ENCODE results near the gene DGKD.

The DGKD gene

DNA sequence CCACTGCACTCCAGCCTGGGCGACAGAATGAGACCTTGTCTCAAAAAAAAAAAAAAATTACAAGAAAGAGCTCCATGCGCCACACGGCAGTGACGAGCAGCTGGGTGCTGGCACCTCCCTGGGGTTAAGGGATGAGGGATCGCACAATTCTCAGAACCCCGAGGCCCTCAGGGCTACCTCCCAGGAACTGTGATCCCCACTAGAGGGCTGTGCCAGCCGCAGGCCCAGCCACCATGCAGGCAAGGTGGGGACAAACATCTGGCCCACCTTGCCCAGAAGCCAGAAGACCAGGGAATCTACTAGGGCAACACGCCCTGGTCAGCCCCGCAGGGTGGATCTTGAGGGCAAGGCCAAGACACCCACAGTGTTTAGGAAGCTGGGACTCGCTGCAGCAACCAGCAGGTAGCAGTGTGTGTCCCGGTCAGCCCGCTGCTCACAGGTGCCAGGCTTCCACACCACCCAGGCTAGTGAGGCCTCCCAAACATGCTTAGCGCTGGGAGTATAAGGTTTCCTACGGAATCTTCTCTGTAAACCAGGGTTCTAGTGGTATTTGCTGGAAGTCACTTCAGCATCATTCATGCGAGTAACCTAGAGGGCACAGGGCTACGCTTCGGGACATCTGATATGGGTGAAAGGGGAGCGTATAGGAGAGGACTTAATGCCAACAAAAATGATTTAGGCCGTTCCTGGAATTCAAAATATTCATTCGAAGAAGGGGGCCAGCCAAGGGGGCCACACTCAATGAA, 39.9 kb upstream of the DGKD start:
- no peaks in the 10 kb centered on the region for H3K79me2 ChIP-seq (ENCODE audit: insufficient read depth, low read depth)
- H4K20me1 ChIP-seq (ENCODE audit: insufficient read depth), result no peaks in the 10 kb centered on the region
- H3K27me3 ChIP-seq (ENCODE audit: insufficient read depth, low read depth), result no peaks in the 10 kb centered on the region
- H3K4me2 ChIP-seq, result no peak overlapping the region
- no peak overlapping the region for H2AFZ ChIP-seq (ENCODE audit: low read depth)
- H3K4me3 ChIP-seq (IDR thresholded peaks at IDR 0.05; ENCODE audit: insufficient read depth, low read depth, low read length), result no peak overlapping the region
- H3K9ac ChIP-seq, result no peak overlapping the region
- H3K4me1 ChIP-seq (ENCODE audit: low read depth, poor library complexity, severe bottlenecking), result no peaks in the 10 kb centered on the region
- H3K36me3 ChIP-seq (ENCODE audit: insufficient read depth), result no peaks in the 10 kb centered on the region
- TF ChIP-seq, protein P1, sequence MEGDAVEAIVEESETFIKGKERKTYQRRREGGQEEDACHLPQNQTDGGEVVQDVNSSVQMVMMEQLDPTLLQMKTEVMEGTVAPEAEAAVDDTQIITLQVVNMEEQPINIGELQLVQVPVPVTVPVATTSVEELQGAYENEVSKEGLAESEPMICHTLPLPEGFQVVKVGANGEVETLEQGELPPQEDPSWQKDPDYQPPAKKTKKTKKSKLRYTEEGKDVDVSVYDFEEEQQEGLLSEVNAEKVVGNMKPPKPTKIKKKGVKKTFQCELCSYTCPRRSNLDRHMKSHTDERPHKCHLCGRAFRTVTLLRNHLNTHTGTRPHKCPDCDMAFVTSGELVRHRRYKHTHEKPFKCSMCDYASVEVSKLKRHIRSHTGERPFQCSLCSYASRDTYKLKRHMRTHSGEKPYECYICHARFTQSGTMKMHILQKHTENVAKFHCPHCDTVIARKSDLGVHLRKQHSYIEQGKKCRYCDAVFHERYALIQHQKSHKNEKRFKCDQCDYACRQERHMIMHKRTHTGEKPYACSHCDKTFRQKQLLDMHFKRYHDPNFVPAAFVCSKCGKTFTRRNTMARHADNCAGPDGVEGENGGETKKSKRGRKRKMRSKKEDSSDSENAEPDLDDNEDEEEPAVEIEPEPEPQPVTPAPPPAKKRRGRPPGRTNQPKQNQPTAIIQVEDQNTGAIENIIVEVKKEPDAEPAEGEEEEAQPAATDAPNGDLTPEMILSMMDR (conservative IDR thresholded peaks at IDR 0.05; ENCODE audit: low read depth, low read length), result no peak
- H3K27ac ChIP-seq, result no peak overlapping the region

DNA sequence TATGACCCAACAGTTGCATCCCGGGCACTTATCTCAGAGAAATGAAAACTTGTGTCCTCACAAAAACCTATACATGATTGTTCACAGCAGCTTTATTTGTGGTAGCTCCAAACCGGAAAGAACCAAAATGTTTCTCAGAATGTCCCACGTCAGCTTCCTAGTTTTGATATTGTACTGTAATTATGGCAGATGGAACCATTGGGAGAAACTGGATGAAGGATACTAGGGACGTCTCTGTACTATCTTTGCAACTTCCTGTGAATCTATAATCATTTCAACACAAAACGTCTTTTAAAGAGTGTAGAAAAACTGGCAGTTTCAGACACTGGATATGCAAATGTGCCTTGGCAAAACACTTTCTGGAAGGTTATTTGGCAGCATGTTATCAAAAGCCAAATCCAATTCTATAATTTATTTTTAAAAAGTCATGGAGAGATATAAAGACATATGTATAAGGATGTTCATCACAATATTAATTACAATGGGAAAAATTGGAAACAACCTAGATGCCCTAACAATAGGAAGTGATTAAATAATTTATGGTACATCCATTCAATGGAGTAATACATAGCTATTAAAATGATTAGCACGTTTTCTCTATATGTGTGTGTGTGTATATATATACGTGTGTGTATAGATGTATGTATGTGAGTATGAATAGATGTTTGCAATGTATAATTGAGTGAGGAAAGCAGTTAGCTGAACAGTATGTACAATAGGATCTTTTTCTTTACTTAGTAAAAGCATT, 36.9 kb upstream of the DGKD start:
- no peaks in the 10 kb centered on the region for H4K20me1 ChIP-seq (ENCODE audit: insufficient read depth)
- no peak overlapping the region for H3K4me2 ChIP-seq
- no peaks in the 10 kb centered on the region for H3K4me1 ChIP-seq (ENCODE audit: low read depth, poor library complexity, severe bottlenecking)
- H3K9ac ChIP-seq, result no peak overlapping the region
- no peak overlapping the region for H2AFZ ChIP-seq (ENCODE audit: low read depth)
- TF ChIP-seq, protein P1 (conservative IDR thresholded peaks at IDR 0.05; ENCODE audit: low read depth, low read length), result no peak
- H3K36me3 ChIP-seq (ENCODE audit: insufficient read depth), result no peaks in the 10 kb centered on the region
- H3K4me3 ChIP-seq (IDR thresholded peaks at IDR 0.05; ENCODE audit: insufficient read depth, low read depth, low read length), result no peak overlapping the region
- H3K27me3 ChIP-seq (ENCODE audit: insufficient read depth, low read depth), result no peaks in the 10 kb centered on the region
- no peak overlapping the region for H3K27ac ChIP-seq
- H3K79me2 ChIP-seq (ENCODE audit: insufficient read depth, low read depth), result no peaks in the 10 kb centered on the region

DNA sequence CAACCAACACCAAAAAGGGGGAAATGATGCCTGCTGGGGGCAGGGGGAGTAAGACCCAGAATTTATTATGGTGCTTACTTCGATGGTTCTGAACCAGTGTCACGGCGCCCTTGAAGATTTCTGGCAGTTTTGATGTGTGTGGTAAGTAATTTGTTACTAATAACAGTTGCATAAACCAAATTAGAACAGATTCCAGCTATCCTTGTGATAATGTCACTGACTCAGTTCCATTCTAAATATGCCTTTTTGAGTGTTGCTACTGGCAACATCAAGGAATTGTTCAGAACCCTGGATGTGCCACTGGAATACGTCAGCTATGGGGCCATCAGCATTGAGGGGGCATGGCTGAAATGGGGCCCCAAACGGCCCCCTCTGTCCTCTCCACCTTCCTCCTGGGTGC, 35.0 kb upstream of the DGKD start:
- no peaks in the 10 kb centered on the region for H3K4me1 ChIP-seq (ENCODE audit: low read depth, poor library complexity, severe bottlenecking)
- no peak overlapping the region for H3K27ac ChIP-seq
- H3K4me2 ChIP-seq, result no peak overlapping the region
- H3K36me3 ChIP-seq (ENCODE audit: insufficient read depth), result no peaks in the 10 kb centered on the region
- TF ChIP-seq, protein P1 (conservative IDR thresholded peaks at IDR 0.05; ENCODE audit: low read depth, low read length), result no peak
- no peaks in the 10 kb centered on the region for H3K27me3 ChIP-seq (ENCODE audit: insufficient read depth, low read depth)
- no peak overlapping the region for H3K9ac ChIP-seq
- H3K79me2 ChIP-seq (ENCODE audit: insufficient read depth, low read depth), result no peaks in the 10 kb centered on the region
- H4K20me1 ChIP-seq (ENCODE audit: insufficient read depth), result no peaks in the 10 kb centered on the region
- H2AFZ ChIP-seq (ENCODE audit: low read depth), result no peak overlapping the region
- H3K4me3 ChIP-seq (IDR thresholded peaks at IDR 0.05; ENCODE audit: insufficient read depth, low read depth, low read length), result no peak overlapping the region

DNA sequence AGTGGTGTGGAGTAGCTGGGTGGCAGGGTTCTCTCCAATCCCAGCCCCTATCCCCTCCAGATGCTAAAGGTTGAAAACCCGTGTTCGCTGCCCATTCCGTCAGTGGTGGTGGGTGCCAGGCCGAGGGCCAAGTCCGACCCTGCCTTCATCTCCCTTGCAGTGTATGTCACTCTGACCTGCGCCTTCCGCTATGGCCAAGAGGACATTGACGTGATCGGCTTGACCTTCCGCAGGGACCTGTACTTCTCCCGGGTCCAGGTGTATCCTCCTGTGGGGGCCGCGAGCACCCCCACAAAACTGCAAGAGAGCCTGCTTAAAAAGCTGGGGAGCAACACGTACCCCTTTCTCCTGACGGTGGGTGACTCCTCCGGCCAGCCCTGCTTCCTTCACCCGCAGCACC, 33.8 kb upstream of the DGKD start:
- no peaks in the 10 kb centered on the region for H3K4me1 ChIP-seq (ENCODE audit: low read depth, poor library complexity, severe bottlenecking)
- H3K79me2 ChIP-seq (ENCODE audit: insufficient read depth, low read depth), result no peaks in the 10 kb centered on the region
- H3K9ac ChIP-seq, result no peak overlapping the region
- H3K27me3 ChIP-seq (ENCODE audit: insufficient read depth, low read depth), result no peaks in the 10 kb centered on the region
- H3K27ac ChIP-seq, result no peak overlapping the region
- H2AFZ ChIP-seq (ENCODE audit: low read depth), result no peak overlapping the region
- H3K36me3 ChIP-seq (ENCODE audit: insufficient read depth), result no peaks in the 10 kb centered on the region
- H4K20me1 ChIP-seq (ENCODE audit: insufficient read depth), result no peaks in the 10 kb centered on the region
- TF ChIP-seq, protein P1 (conservative IDR thresholded peaks at IDR 0.05; ENCODE audit: low read depth, low read length), result no peak
- no peak overlapping the region for H3K4me3 ChIP-seq (IDR thresholded peaks at IDR 0.05; ENCODE audit: insufficient read depth, low read depth, low read length)
- no peak overlapping the region for H3K4me2 ChIP-seq

Data from KMS-11 (cell line).